NCI-H69 (cell line): ENCODE data around the gene VASP.

ENCODE experiments used
- DNase-seq: peaks from one replicate; lab custom pipeline; 2025; lab: John Stamatoyannopoulos, UW

The VASP gene

GRCh38 chr19:45473682-45474605 lies 33.3 kb upstream of the VASP start:
- no peak for DNase-seq

DNA sequence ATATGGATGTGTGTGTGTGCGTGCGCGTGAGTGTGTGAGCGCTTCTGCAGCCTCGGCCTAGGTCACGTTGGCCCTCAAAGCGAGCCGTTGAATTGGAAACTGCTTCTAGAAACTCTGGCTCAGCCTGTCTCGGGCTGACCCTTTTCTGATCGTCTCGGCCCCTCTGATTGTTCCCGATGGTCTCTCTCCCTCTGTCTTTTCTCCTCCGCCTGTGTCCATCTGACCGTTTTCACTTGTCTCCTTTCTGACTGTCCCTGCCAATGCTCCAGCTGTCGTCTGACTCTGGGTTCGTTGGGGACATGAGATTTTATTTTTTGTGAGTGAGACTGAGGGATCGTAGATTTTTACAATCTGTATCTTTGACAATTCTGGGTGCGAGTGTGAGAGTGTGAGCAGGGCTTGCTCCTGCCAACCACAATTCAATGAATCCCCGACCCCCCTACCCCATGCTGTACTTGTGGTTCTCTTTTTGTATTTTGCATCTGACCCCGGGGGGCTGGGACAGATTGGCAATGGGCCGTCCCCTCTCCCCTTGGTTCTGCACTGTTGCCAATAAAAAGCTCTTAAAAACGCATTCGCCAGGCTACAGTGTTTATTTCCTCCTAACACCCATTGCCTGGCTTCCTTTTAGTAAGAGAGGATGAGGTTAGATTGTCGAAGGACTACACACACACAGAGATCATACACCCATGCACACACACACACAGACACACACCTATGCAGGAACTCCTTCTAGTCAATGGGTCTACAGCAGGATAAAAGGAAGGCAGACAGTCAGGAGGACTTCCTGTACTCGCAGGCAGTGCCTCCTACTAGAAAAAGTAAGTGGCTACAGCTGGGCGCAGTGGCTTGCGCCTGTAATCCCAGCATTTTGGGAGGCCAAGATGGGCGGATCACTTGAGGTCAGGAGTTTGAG lies 32.4 kb upstream of the VASP start:
- DNase-seq = peak; percentile 63

DNA sequence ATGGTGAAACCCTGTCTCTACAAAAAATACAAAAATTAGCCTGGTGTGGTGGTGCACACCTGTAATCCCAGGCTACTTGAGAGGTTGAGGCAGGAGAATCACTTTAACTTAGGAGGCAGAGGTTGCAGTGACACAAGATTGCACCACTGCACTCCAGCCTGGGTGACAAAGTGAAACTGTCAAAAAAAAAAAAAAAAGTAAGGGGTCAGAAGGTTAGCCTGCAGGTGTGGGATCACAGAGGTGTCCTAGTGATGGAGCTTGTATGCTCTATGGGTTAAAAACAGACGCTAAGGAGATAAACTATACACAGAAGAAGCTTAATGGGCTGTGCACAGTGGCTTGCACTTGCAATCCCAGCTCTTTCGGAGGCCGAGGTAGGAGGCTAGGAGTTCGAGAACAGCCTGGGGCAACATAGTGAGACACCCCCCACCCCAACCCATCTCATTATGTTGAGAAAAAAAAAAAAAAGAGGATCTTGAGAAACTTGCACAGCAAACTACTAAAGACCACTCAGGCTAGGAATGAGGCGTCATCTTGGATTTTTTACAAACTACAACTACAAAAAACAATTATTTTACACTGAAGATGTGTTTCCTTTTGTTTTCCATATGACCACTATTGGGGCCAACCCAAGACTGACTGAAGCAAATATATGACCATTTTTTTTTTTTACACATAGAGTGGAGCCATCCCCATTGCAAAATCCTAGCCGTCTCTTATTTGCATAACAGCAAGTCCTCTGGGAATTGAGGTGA lies 31.6 kb upstream of the VASP start:
- no peak for DNase-seq

GRCh38 chr19:45476304-45476703 lies 31.0 kb upstream of the VASP start:
- DNase-seq = no peak

DNA sequence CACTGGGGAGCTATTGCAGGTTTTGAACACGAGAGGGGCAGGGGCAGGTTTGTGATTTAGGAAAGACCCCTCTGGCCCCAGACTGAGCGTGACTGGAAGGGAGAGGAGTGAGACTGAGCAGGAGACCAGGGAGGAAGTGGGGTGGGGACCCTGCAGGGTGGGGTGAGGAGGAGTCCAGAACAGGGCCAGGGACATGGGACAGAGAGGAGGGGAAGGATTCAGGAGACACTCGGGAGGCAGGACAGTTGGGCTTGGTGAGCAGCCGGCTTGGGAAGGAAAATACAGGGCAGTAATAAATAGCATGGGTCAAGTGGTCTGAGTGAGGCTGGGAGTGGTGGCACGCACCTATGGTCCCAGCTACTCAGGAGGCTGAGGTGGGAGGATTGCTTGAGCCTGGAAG lies 30.1 kb upstream of the VASP start:
- DNase-seq = no peak

DNA sequence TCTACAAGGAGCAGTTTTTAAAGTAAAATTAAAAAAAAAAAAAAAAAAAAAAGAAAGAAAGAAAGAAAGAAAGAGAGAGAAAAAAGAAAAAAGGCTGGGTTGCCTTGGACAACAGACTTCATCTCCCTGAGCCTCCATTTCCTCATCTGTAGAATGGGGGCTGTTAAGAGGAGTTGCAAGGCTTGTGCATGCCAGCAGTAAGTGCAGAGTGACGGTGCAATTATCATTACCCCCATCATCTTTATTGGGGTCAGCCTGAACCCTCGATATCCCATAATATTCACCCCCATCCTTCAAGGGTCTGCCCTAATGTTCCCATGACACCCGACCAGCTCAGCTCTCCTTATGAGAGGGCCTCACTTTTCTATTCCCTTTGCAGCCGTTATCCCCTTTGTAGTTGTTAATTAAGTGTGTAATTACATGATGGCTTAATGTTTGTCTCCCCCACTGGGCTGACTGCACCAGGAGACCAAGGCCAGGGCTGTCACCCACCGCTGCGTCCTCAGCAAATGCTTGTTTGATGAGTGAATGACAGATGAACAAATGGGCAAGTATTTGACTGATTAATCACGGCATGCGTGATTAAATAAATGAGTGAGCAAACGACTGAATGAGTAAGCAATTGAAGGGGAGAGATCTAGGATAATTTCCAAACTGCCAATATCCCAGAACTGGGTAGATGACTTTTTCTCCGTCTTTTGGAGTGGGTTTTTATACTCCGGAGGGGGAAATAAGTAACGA lies 29.4 kb upstream of the VASP start:
- peak; percentile 97 for DNase-seq

DNA sequence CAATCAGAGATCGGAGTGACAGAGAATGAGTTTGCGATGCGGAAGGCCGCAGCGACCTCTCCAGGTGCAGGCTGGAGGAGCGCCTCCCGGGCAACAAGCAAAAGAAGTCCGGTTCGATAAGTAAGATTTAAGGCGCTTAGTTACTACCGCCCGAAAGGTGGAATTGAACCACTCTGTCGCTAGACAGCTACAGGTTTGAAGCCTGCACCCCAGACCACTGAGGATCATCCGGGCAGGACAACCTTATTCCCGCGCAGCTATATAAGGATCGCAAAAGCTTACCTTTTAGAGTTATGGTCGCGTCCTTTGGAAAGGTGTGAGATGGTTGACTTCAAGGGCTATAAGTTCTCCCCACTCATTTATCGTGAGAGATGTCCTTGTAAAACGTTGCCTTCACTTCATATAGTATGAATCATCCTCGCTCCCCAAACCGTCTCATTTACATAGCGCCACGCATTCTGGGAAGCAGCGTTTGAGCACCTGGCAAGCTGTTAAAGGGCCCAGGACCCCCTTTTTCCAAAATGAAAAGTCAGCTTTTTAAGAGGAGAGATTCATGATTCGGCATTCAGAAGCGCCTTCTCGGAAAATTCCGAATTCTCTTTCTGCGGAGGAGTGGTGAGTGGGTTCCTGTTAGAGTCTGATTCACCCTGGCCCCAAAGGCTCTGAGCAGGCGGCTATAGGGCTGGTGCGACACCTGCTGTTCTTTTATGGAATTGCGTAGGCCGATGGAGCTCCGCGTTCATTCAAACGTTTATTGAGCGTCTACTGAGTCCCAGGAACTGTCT lies 28.6 kb upstream of the VASP start:
- DNase-seq = peak; percentile 96

GRCh38 chr19:45483033-45483432 lies 24.2 kb upstream of the VASP start:
- no peak for DNase-seq

- no peak for DNase-seq
These were observed 22.9 kb upstream of the VASP start for GRCh38 chr19:45484273-45484945.

DNA sequence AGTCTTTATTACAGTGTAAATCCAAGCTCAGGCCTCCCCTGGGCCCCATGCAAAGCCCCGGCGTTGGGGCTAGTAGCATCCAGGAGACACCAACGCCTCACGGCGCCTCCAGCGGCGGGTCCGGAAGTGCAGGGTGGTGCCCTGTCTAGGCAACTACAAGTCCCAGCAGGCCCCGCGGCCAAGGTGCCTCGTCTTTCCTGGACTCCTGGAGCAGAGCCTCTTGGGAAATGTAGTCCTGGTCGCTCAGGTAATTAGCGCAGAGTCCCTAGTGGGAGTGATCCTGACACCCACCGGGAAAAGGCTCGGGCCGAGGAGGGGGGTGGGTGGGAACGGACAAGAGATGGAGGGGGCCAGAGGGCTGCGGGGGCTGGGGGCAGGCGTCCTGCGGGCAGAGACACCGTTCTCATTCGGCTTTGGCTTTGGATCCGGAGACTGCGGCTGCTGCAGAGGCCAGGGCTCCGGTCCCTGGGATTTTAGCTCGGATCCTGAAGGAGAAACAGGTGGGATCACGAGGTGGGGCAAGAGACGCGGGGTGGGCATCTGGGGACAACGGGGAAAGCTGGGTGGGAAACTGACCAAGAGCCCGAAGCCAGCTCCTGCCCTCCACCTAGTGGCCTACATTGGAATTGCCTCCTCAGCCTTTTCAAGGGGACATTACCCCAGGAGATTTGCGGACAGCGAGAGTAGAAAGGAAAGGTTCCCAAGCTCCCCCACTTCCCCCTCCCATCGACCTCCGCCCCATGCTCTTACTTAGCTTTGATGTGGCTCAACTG lies 21.8 kb upstream of the VASP start:
- peak; percentile 99 for DNase-seq

GRCh38 chr19:45488708-45489107 lies 18.6 kb upstream of the VASP start:
- DNase-seq = no peak

GRCh38 chr19:45489216-45489855 lies 17.9 kb upstream of the VASP start:
- no peak for DNase-seq

DNA sequence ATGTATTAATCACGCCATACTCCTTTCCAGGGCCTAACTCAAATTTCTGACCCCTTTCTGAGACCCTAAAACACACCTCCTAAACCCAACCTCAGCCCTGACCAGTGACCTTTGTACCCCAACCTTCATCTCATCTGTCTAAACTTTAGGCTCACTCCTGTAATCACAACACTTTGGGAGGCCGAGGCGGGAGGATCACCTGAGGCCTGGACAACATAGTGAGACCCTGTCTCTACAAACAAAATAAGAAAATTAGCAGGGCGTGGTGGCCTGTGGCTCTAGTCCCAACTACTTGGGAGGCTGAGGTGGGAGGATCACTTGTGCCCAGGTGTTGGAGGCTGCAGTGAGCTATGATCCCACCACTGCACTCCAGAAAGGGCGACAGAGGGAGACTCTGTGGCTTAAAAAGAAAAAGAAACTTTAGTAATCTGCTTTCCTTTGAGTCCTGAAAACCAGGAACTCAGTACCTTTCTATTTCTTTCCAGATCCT lies 15.1 kb upstream of the VASP start:
- DNase-seq = no peak

- DNase-seq = no peak
These were observed 14.4 kb upstream of the VASP start for GRCh38 chr19:45492627-45493470.

DNA sequence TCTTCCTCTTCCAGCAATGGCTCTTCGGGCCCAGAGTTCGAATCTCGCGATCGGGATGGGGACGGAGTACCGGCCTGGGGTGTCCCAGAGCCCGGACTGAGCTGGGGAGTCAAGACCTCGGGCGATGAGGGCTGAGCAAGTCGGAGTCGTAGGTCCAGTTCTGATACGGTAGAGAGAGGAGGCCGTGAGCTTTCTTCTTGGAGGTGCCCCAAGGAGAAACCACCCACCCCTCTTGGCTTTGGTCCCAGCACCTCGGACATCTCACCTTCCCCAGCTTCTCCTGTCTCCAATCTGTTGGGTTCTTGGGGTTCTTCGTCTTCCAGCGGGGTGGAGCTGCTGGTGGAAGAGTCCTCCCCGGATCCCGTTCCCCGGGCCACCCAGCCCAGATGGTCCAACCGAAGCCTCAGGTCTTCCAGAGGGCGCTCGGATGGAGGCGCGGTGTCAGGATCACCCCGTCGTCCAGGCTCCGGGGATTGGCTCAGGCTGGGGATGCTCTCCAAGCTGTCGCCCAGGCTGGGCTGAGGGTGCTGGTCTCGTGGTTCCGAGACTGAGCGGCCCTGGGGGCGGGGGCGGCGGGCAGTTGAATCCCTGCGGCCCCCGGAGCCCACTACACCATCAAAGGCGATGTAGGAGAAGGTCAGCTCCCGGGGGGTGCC lies 12.9 kb upstream of the VASP start:
- no peak for DNase-seq

- DNase-seq = no peak
These were observed 12.1 kb upstream of the VASP start for GRCh38 chr19:45495178-45495577.

- peak; percentile 71 for DNase-seq
These were observed 10.8 kb upstream of the VASP start for GRCh38 chr19:45496349-45496953.
